ENCODE measurements around the gene GOSR1. TPM values are rescaled to one million over a fixed set of nuclear protein-coding genes. Genes with fewer than 3 reads are reported as not detected.

GOSR1 gene
- total and polyA plus RNA-seq, 2 donors (not counting 3 experiments of a cell fraction or from before 2014, with no cell fraction given): 13.8 to 41.0 TPM

- Histone ChIP-seq H2AFZ (ENCODE audit: low read depth, low read length) (no peak overlapping the region), H3K27ac (ENCODE audit: insufficient read depth, low read depth, low read length) (no peak overlapping the region), H3K9me3 (replicated peaks; ENCODE audit: control insufficient read depth, insufficient read depth, low read length) (no peaks in the 10 kb centered on the region), H3K4me2 (ENCODE audit: insufficient read depth, low read length) (no peak overlapping the region), H3K4me3 (replicated peaks in 1 of 3; ENCODE audit: insufficient read depth in 1 of 3, low read depth in 1 of 3, low read length in 3 of 3) (no peak overlapping the region), H4K20me1 (replicated peaks; ENCODE audit: control insufficient read depth, extremely low read depth, insufficient read depth, low read length) (no peaks in the 10 kb centered on the region), H3K27me3 (ENCODE audit: control insufficient read depth in 2 of 2, insufficient read depth in 2 of 2, low read length in 2 of 2) (no peaks in the 10 kb centered on the region), H3K36me3 (ENCODE audit: control insufficient read depth in 2 of 2, extremely low read depth in 1 of 2, insufficient read depth in 2 of 2, low read length in 2 of 2) (no peaks in the 10 kb centered on the region), H3K4me1 (ENCODE audit: control insufficient read depth, extremely low read depth, insufficient read depth, low read length) (no peaks in the 10 kb centered on the region), H3K9me1 (replicated peaks; ENCODE audit: control insufficient read depth, extremely low read depth, insufficient read depth, low read length) (no peaks in the 10 kb centered on the region), H3K9ac (replicated peaks; ENCODE audit: extremely low read depth, insufficient read depth, low read length) (no peak overlapping the region), H3K79me2 (ENCODE audit: control insufficient read depth, insufficient read depth, low read length) (no peaks in the 10 kb centered on the region)
- intact Hi-C loops (cut with micrococcal nuclease) (no loop called here), dilution Hi-C loops (cut with MboI; ENCODE audit: extremely low pct_ligation_motif_present, low sequenced_read_pairs) (no loop called here)
- ChIA-PET CTCF (interaction anchor here (1.0 kb wide), 1 partner anchor 17 kb away, joined by 3 read pairs; no protein-coding TSS in a partner anchor), POLR2A (no interaction called here)
- no peak for FAIRE-seq
- DNase-seq (ENCODE audit: low read depth, low spot score): peak; percentile 7
- BruUV-seq (replicated peaks): no TSS peak
- TF ChIP-seq, protein P1, sequence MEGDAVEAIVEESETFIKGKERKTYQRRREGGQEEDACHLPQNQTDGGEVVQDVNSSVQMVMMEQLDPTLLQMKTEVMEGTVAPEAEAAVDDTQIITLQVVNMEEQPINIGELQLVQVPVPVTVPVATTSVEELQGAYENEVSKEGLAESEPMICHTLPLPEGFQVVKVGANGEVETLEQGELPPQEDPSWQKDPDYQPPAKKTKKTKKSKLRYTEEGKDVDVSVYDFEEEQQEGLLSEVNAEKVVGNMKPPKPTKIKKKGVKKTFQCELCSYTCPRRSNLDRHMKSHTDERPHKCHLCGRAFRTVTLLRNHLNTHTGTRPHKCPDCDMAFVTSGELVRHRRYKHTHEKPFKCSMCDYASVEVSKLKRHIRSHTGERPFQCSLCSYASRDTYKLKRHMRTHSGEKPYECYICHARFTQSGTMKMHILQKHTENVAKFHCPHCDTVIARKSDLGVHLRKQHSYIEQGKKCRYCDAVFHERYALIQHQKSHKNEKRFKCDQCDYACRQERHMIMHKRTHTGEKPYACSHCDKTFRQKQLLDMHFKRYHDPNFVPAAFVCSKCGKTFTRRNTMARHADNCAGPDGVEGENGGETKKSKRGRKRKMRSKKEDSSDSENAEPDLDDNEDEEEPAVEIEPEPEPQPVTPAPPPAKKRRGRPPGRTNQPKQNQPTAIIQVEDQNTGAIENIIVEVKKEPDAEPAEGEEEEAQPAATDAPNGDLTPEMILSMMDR (IDR thresholded peaks at IDR 0.05; ENCODE audit: extremely low read depth in 1 of 2, insufficient read depth in 1 of 2, low read depth in 1 of 2, low read length in 2 of 2): no peak
- peak; percentile 15 for TF ChIP-seq GATA2 (IDR thresholded peaks at IDR 0.05; ENCODE audit: insufficient read depth, insufficient read length, low read depth, low read length)
Observed at GRCh38 chr17:30450125-30451027, 26.8 kb upstream of the GOSR1 start.

GRCh38 chr17:30454635-30455034 is 22.6 kb upstream of the GOSR1 start:
- Histone ChIP-seq H3K27ac (ENCODE audit: insufficient read depth, low read depth, low read length) (no peak overlapping the region), H2AFZ (ENCODE audit: low read depth, low read length) (no peak overlapping the region), H3K4me1 (ENCODE audit: control insufficient read depth, extremely low read depth, insufficient read depth, low read length) (no peaks in the 10 kb centered on the region), H3K9ac (replicated peaks; ENCODE audit: extremely low read depth, insufficient read depth, low read length) (no peak overlapping the region), H3K9me1 (replicated peaks; ENCODE audit: control insufficient read depth, extremely low read depth, insufficient read depth, low read length) (no peaks in the 10 kb centered on the region), H3K9me3 (replicated peaks; ENCODE audit: control insufficient read depth, insufficient read depth, low read length) (no peaks in the 10 kb centered on the region), H4K20me1 (replicated peaks; ENCODE audit: control insufficient read depth, extremely low read depth, insufficient read depth, low read length) (no peaks in the 10 kb centered on the region), H3K4me2 (ENCODE audit: insufficient read depth, low read length) (no peak overlapping the region), H3K27me3 (ENCODE audit: control insufficient read depth in 2 of 2, insufficient read depth in 2 of 2, low read length in 2 of 2) (no peaks in the 10 kb centered on the region), H3K79me2 (ENCODE audit: control insufficient read depth, insufficient read depth, low read length) (no peaks in the 10 kb centered on the region), H3K4me3 (replicated peaks in 1 of 3; ENCODE audit: insufficient read depth in 1 of 3, low read depth in 1 of 3, low read length in 3 of 3) (no peak overlapping the region), H3K36me3 (ENCODE audit: control insufficient read depth in 2 of 2, extremely low read depth in 1 of 2, insufficient read depth in 2 of 2, low read length in 2 of 2) (peaks cover 0 to 2% of the 10 kb centered on the region in 2 experiments)
- ChIA-PET CTCF (interaction anchor here (0.6 to 1.5 kb wide), 2 partner anchors 16 to 22 kb away, joined by 3 to 4 read pairs; partner anchors contain the start of gene GOSR1), POLR2A (no interaction called here)
- no peak for FAIRE-seq
- intact Hi-C loops (cut with micrococcal nuclease): no loop called here
- TF ChIP-seq FOS (IDR thresholded peaks at IDR 0.05; ENCODE audit: borderline replicate concordance, insufficient read depth, low read length) (no peak), JUN (IDR thresholded peaks at IDR 0.05; ENCODE audit: borderline replicate concordance, insufficient read depth, insufficient read length, low read depth) (no peak), POLR2A (IDR thresholded peaks at IDR 0.05; ENCODE audit: low read depth, low read length) (no peak), MYC (IDR thresholded peaks at IDR 0.05; ENCODE audit: low read depth, low read length) (no peak), GATA2 (IDR thresholded peaks at IDR 0.05; ENCODE audit: insufficient read depth, insufficient read length, low read depth, low read length) (no peak), POLR2AphosphoS5 (IDR thresholded peaks at IDR 0.05; ENCODE audit: insufficient read depth, low read depth, low read length) (no peak), EZH2 (IDR thresholded peaks at IDR 0.05; ENCODE audit: borderline replicate concordance, low read depth, low read length, severe bottlenecking) (no peak)
- TF ChIP-seq, protein P2, sequence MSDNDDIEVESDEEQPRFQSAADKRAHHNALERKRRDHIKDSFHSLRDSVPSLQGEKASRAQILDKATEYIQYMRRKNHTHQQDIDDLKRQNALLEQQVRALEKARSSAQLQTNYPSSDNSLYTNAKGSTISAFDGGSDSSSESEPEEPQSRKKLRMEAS (IDR thresholded peaks at IDR 0.05; ENCODE audit: insufficient read depth, insufficient read length): no peak
- TF ChIP-seq, protein P1 (IDR thresholded peaks at IDR 0.05; ENCODE audit: extremely low read depth in 1 of 2, insufficient read depth in 1 of 2, low read depth in 1 of 2, low read length in 2 of 2): no peak
- BruUV-seq (replicated peaks): no TSS peak
- no peak for DNase-seq (ENCODE audit: low read depth, low spot score)
- dilution Hi-C loops (cut with MboI; ENCODE audit: extremely low pct_ligation_motif_present, low sequenced_read_pairs): no loop called here
